CD4-positive, alpha-beta T cell treated with Interleukin-12 subunit alpha and Interleukin-12 subunit beta, for 1 hour (primary cell): ENCODE data around the gene CNNM3.
A peak's percentile ranks its signal among the peaks of the same experiment; 100 is the strongest.

ENCODE experiments used
- DNase-seq: peaks from one replicate; pipeline ENCODE4 v3.0.0-alpha.2; 2020

Gene CNNM3

GRCh38 chr2:96866149-96866548 lies 50.1 kb downstream of the CNNM3 start:
- DNase-seq: no peak

- no peak for DNase-seq
Observed at GRCh38 chr2:96866586-96866985, 50.5 kb downstream of the CNNM3 start.

GRCh38 chr2:96866986-96867755 lies 51.1 kb downstream of the CNNM3 start:
- no peak for DNase-seq

- no peak for DNase-seq
Observed at GRCh38 chr2:96867756-96868554, 51.9 kb downstream of the CNNM3 start.

GRCh38 chr2:96868555-96869280 lies 52.6 kb downstream of the CNNM3 start:
- peak; percentile 66 for DNase-seq

- DNase-seq: no peak
Observed at GRCh38 chr2:96869281-96869821, 53.3 kb downstream of the CNNM3 start.

GRCh38 chr2:96869822-96870625 lies 54.0 kb downstream of the CNNM3 start, which contains the start of gene SEMA4C:
SEMA4C (minus strand) TSS chr2:96870080; CDS start chr2:96867886, 2,194 bp downstream.
- DNase-seq: peak; percentile 66

- peak; percentile 74 for DNase-seq
Observed at GRCh38 chr2:96870626-96871255, 54.7 kb downstream of the CNNM3 start.

GRCh38 chr2:96872591-96873349 lies 56.7 kb downstream of the CNNM3 start:
- no peak for DNase-seq

GRCh38 chr2:96873651-96874096 lies 57.6 kb downstream of the CNNM3 start:
- no peak for DNase-seq

GRCh38 chr2:96874198-96874831 lies 58.2 kb downstream of the CNNM3 start:
- DNase-seq: no peak

- DNase-seq: no peak
Observed at GRCh38 chr2:96875498-96876268, 59.6 kb downstream of the CNNM3 start.

GRCh38 chr2:96876269-96877041 lies 60.4 kb downstream of the CNNM3 start:
- DNase-seq: no peak

GRCh38 chr2:96877042-96877451 lies 61.0 kb downstream of the CNNM3 start:
- DNase-seq: no peak

- no peak for DNase-seq
Observed at GRCh38 chr2:96877631-96878092, 61.6 kb downstream of the CNNM3 start.

GRCh38 chr2:96878171-96878570 lies 62.1 kb downstream of the CNNM3 start:
- DNase-seq: no peak

- DNase-seq: no peak
Observed at GRCh38 chr2:96878796-96879544, 62.9 kb downstream of the CNNM3 start.

- DNase-seq: no peak
Observed at GRCh38 chr2:96879545-96880040, 63.5 kb downstream of the CNNM3 start.
